Measurements from ENCODE around the gene SEC31B.

DNA sequence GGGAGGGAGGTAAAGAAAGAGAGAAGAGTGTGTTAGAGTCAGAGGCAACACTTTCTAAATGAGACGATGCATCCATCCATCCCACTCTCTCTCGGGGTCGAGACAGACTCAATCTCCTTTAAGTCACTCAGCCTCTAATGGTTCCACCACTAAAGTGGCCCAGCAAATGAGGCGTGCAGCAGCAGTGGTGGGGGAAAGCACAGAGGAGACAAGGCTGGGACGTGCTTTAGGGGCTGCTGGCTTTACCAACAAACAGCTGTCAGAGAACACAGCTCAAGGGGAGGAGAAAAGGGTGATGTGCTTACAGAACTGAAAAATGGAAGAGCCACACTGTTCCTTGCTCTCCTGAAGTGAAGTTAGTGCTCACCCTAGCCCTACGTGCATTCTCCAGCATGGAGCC, 4.5 kb upstream of the SEC31B start:
- TF ChIP-seq, protein P1, sequence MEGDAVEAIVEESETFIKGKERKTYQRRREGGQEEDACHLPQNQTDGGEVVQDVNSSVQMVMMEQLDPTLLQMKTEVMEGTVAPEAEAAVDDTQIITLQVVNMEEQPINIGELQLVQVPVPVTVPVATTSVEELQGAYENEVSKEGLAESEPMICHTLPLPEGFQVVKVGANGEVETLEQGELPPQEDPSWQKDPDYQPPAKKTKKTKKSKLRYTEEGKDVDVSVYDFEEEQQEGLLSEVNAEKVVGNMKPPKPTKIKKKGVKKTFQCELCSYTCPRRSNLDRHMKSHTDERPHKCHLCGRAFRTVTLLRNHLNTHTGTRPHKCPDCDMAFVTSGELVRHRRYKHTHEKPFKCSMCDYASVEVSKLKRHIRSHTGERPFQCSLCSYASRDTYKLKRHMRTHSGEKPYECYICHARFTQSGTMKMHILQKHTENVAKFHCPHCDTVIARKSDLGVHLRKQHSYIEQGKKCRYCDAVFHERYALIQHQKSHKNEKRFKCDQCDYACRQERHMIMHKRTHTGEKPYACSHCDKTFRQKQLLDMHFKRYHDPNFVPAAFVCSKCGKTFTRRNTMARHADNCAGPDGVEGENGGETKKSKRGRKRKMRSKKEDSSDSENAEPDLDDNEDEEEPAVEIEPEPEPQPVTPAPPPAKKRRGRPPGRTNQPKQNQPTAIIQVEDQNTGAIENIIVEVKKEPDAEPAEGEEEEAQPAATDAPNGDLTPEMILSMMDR (IDR thresholded peaks at IDR 0.05), result no peak
- TF ChIP-seq POLR2A (IDR thresholded peaks at IDR 0.05), result no peak

Measured in lower leg skin (tissue), 3 donors.